ENCODE data around the gene MUC21. TPM values are rescaled to one million over a fixed set of nuclear protein-coding genes. Genes with fewer than 3 reads are reported as not detected.
A peak's percentile ranks its signal among the peaks of the same experiment; 100 is the strongest.

Gene MUC21
- polyA plus RNA-seq, 1 of the 3 experiments (the other 2 are of a cell fraction): not detected

DNA sequence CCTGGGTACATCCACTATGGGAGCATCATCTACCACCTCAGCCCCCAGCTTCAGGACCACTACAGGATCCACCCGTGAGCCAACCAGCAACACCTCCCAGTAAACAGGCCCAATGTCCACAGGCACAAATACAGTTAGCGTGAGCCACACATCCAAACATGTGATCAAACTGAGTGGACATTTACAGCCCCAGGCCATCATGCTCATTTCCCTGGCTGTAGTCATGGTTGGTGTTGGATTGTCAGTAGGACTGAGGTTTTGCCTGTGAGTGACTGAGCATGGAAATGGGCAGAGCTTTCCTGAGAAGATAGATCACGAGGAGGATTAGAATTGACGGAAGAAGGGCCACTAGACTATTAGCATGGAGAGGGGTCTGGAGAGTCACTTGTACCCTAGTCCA, 10.7 kb upstream of the MUC21 start (continued):
- TF ChIP-seq, protein P1, sequence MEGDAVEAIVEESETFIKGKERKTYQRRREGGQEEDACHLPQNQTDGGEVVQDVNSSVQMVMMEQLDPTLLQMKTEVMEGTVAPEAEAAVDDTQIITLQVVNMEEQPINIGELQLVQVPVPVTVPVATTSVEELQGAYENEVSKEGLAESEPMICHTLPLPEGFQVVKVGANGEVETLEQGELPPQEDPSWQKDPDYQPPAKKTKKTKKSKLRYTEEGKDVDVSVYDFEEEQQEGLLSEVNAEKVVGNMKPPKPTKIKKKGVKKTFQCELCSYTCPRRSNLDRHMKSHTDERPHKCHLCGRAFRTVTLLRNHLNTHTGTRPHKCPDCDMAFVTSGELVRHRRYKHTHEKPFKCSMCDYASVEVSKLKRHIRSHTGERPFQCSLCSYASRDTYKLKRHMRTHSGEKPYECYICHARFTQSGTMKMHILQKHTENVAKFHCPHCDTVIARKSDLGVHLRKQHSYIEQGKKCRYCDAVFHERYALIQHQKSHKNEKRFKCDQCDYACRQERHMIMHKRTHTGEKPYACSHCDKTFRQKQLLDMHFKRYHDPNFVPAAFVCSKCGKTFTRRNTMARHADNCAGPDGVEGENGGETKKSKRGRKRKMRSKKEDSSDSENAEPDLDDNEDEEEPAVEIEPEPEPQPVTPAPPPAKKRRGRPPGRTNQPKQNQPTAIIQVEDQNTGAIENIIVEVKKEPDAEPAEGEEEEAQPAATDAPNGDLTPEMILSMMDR (IDR thresholded peaks at IDR 0.05): no peak
- TF ChIP-seq, protein P2, sequence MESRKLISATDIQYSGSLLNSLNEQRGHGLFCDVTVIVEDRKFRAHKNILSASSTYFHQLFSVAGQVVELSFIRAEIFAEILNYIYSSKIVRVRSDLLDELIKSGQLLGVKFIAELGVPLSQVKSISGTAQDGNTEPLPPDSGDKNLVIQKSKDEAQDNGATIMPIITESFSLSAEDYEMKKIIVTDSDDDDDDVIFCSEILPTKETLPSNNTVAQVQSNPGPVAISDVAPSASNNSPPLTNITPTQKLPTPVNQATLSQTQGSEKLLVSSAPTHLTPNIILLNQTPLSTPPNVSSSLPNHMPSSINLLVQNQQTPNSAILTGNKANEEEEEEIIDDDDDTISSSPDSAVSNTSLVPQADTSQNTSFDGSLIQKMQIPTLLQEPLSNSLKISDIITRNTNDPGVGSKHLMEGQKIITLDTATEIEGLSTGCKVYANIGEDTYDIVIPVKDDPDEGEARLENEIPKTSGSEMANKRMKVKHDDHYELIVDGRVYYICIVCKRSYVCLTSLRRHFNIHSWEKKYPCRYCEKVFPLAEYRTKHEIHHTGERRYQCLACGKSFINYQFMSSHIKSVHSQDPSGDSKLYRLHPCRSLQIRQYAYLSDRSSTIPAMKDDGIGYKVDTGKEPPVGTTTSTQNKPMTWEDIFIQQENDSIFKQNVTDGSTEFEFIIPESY (IDR thresholded peaks at IDR 0.05; ENCODE audit: borderline replicate concordance, low read depth): no peak
- TF ChIP-seq TCF12 (IDR thresholded peaks at IDR 0.05) (no peak), EZH2phosphoT487 (IDR thresholded peaks at IDR 0.05; ENCODE audit: borderline replicate concordance, low read depth) (no peak), FOXJ3 (CRISPR knock-in tag; IDR thresholded peaks at IDR 0.05) (no peak), RXRA (IDR thresholded peaks at IDR 0.05; ENCODE audit: borderline replicate concordance, low read depth) (no peak), MXI1 (IDR thresholded peaks at IDR 0.05; ENCODE audit: low read depth, low read length) (no peak), MEF2A (IDR thresholded peaks at IDR 0.05; ENCODE audit: borderline replicate concordance, low read depth) (no peak)
- TF ChIP-seq, protein P3, sequence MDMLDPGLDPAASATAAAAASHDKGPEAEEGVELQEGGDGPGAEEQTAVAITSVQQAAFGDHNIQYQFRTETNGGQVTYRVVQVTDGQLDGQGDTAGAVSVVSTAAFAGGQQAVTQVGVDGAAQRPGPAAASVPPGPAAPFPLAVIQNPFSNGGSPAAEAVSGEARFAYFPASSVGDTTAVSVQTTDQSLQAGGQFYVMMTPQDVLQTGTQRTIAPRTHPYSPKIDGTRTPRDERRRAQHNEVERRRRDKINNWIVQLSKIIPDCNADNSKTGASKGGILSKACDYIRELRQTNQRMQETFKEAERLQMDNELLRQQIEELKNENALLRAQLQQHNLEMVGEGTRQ (IDR thresholded peaks at IDR 0.05; ENCODE audit: borderline replicate concordance, low read depth, low read length): no peak

DNA sequence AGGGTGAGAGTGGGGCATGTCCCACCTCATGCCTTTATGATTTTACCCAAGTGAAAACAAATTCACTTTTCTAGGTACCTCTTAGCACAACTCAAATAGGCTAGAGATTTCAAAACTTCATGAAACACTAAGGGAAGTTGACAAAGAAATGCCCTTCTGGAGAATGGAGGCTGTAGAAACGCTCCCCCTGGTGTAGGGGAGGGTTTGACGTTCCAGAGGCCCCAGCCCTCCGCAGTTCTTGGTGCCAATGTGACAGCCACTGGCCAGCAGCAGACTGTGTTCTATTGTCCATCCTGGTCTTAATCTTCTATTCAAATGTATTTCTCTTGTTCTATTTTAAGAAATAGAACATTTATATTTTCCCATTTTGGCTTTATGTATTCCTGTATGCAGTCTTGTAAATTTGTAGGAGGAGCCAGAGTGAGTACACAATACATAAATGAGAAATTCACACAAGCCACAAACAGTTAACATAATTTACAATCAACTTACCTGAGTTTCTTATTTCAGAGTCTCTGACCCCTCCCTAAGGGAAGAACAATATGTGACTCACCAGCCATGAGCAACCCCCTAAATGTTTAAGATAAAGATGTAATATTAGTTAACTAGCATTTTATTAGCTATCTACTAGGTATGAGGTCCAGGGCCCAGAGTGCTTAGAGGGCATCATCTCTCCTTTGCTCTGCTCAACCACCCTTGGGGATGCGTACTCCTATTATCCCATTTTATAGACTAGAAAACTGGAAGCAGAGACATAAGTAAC, 8.8 kb upstream of the MUC21 start:
- H3K27ac ChIP-seq (ENCODE audit: low read depth in 2 of 2, low read length in 1 of 2): no peak overlapping the region
- H3K9ac ChIP-seq: no peak overlapping the region
- no peaks in the 10 kb centered on the region for H3K4me1 ChIP-seq (ENCODE audit: control insufficient read depth in 1 of 2, insufficient read depth in 2 of 2, low read depth in 1 of 2, low read length in 1 of 2)
- H4K20me1 ChIP-seq (ENCODE audit: insufficient read depth): no peaks in the 10 kb centered on the region
- no peak overlapping the region for H3K4me2 ChIP-seq
- TF ChIP-seq, protein P3 (IDR thresholded peaks at IDR 0.05; ENCODE audit: borderline replicate concordance, low read depth, low read length): no peak
- TF ChIP-seq, protein P4, sequence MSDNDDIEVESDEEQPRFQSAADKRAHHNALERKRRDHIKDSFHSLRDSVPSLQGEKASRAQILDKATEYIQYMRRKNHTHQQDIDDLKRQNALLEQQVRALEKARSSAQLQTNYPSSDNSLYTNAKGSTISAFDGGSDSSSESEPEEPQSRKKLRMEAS (IDR thresholded peaks at IDR 0.05; ENCODE audit: low read depth): no peak
- TF ChIP-seq FOSL2 (IDR thresholded peaks at IDR 0.05; ENCODE audit: borderline replicate concordance, low read depth): peak; percentile 11; the same call in 1 of the 2 replicates
- ChIA-PET POLR2A (no interaction called here), CTCF (interaction anchor here (2.3 kb wide), 1 partner anchor 105 kb away, joined by 6 read pairs; no protein-coding TSS in a partner anchor)
- no peak for DNase-seq
- 62% methylated on average over 4 of the region's 4 CpGs for WGBS (ENCODE audit: low lambda C conversion rate)
- no peaks in the 10 kb centered on the region; the same call in 1 of the 2 replicates for H3K27me3 ChIP-seq (ENCODE audit: insufficient read depth)
- H3K79me2 ChIP-seq (ENCODE audit: insufficient read depth): no peaks in the 10 kb centered on the region
- H3K9me3 ChIP-seq: no peaks in the 10 kb centered on the region
- H3K36me3 ChIP-seq (replicated peaks in 1 of 2; ENCODE audit: control insufficient read depth in 1 of 2, insufficient read depth in 2 of 2, low read length in 1 of 2): no peaks in the 10 kb centered on the region
- H3K4me3 ChIP-seq (ENCODE audit: low read depth in 2 of 2, low read length in 1 of 2): no peak overlapping the region
- H2AFZ ChIP-seq (ENCODE audit: low read depth): no peak overlapping the region
- no peaks in the 10 kb centered on the region for H3K9me2 ChIP-seq
- H3F3A ChIP-seq (replicated peaks; ENCODE audit: insufficient read depth): no peaks in the 10 kb centered on the region

Measured in SK-N-SH (cell line).